ENCODE results near the gene CETP.

CETP gene

DNA sequence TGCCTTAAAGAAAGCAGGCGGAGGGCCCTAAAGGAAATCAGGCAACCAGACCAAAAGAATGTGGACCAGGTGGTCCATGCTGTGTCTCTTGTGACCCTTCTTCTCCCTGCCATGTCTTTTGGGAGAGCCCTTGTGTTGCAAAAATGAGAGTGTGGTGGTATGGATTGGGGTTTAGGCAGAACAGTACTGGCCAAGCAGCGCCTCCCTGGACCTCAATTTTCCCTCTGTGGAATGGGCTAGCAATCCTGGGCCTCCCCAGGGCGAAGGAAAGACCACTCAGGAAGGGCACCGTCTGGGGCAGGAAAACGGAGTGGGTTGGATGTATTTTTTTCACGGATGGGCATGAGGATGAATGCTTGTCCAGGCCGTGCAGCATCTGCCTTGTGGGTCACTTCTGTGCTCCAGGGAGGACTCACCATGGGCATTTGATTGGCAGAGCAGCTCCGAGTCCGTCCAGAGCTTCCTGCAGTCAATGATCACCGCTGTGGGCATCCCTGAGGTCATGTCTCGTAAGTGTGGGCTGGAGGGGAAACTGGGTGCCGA lies 20.1 kb downstream of the CETP start:
- TF ChIP-seq, protein P1, sequence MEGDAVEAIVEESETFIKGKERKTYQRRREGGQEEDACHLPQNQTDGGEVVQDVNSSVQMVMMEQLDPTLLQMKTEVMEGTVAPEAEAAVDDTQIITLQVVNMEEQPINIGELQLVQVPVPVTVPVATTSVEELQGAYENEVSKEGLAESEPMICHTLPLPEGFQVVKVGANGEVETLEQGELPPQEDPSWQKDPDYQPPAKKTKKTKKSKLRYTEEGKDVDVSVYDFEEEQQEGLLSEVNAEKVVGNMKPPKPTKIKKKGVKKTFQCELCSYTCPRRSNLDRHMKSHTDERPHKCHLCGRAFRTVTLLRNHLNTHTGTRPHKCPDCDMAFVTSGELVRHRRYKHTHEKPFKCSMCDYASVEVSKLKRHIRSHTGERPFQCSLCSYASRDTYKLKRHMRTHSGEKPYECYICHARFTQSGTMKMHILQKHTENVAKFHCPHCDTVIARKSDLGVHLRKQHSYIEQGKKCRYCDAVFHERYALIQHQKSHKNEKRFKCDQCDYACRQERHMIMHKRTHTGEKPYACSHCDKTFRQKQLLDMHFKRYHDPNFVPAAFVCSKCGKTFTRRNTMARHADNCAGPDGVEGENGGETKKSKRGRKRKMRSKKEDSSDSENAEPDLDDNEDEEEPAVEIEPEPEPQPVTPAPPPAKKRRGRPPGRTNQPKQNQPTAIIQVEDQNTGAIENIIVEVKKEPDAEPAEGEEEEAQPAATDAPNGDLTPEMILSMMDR (IDR thresholded peaks at IDR 0.05; ENCODE audit: control insufficient read depth, insufficient read depth, low read depth, low read length, missing control alignments) = no peak
- H3K4me3 ChIP-seq (ENCODE audit: control insufficient read depth, low read depth, low read length) = no peak overlapping the region
- DNase-seq (ENCODE audit: low read depth) = no peak

DNA sequence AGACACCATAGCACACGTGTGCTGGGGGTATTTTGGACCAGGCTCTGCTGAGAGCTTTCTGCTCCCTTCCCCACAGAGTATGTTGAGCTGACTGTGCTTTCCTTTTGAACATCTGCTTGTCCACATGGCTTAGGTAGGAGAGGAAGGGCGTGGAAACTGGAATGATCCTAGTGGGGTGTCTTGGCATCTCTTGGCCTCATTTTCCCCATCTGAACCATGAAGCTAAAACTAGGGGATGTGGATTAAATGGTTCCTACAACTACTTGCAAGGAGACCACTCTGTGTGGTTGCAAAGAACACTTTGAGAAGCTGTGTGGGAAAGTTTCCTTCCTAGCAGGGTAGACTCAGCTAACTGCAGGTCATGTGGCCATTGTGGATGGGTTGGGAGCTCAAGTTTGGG lies 20.9 kb downstream of the CETP start:
- no peak overlapping the region for H3K4me3 ChIP-seq (ENCODE audit: control insufficient read depth, low read depth, low read length)
- DNase-seq (ENCODE audit: low read depth) = no peak
- TF ChIP-seq, protein P1 (IDR thresholded peaks at IDR 0.05; ENCODE audit: control insufficient read depth, insufficient read depth, low read depth, low read length, missing control alignments) = no peak

DNA sequence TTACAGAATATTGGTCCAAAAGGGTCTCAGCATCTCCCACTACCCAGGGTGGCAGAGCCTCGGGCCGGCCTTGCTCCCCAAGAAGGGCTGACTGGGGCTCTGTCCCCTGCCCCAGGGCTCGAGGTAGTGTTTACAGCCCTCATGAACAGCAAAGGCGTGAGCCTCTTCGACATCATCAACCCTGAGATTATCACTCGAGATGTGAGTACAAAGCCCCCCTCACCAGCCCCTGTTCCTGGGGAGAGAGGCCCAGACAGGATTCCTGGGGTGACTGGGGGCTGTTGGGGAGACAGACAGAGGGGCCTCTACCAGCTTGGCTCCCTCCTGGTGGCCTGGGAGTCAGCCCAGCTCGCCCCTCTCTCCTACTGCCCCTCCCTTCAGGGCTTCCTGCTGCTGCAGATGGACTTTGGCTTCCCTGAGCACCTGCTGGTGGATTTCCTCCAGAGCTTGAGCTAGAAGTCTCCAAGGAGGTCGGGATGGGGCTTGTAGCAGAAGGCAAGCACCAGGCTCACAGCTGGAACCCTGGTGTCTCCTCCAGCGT lies 21.5 kb downstream of the CETP start:
- DNase-seq (ENCODE audit: low read depth) = no peak
- TF ChIP-seq, protein P1 (IDR thresholded peaks at IDR 0.05; ENCODE audit: control insufficient read depth, insufficient read depth, low read depth, low read length, missing control alignments) = no peak

DNA sequence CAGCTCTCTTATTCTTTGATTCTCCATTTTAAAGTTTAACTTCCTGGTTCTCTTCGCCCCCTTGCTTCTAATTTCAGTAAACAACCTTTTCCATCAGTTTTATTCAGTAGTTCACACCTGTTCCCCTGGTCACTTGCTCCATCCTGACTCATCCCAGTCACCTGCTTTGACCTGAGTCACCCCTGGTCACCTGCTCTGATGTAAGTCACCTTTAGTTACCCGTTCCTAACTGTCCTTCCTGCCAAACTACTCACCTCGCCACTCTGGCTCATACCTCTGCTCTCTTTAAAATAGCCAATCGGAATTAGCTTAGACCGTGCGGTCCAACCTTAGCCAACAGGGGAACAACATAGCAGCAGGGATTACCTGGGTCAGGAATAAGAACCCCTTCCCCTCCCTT lies 22.9 kb downstream of the CETP start:
- no peak for DNase-seq (ENCODE audit: low read depth)
- no peak overlapping the region for H3K4me3 ChIP-seq (ENCODE audit: control insufficient read depth, low read depth, low read length)
- TF ChIP-seq, protein P1 (IDR thresholded peaks at IDR 0.05; ENCODE audit: control insufficient read depth, insufficient read depth, low read depth, low read length, missing control alignments) = no peak

More for the DNA sequence above, 21.5 kb downstream of the CETP start:
- H3K4me3 ChIP-seq (ENCODE audit: control insufficient read depth, low read depth, low read length) = no peak overlapping the region

DNA sequence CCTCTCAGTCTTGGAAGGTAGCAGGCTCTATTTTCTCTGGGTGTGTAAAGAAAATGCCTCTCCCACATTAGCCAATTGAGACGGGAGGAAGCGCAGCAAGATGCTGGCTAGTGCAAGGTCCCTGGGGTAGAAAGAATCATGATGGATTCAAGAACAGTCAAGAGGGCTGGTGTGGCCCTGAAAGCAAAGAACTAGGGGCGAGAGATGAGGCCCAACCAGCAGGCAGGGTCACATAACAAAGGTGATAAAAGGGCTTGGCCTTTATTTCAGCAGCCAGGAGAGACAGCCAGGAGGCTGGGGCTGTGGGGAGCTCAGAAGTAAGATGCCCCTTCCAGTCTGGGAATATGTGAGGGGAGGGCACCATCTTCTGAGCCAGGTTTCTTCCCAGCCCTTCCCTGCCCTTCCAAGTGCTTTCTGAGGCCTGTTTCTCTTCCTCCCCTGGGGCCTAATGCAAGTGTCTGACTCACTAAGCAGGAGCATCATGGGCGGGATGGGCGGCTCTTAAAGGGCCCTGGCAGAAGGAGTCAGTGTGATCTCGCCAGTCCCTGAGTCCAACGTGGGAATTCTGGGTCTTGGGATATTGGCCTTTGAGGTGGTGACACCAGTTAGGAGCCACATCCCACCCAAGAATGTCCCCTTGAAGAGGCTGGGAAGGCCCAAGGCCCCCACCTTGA lies 23.7 kb downstream of the CETP start:
- peak; percentile 54 for DNase-seq (ENCODE audit: low read depth)
- TF ChIP-seq, protein P1 (IDR thresholded peaks at IDR 0.05; ENCODE audit: control insufficient read depth, insufficient read depth, low read depth, low read length, missing control alignments) = no peak
- H3K4me3 ChIP-seq (ENCODE audit: control insufficient read depth, low read depth, low read length) = no peak overlapping the region

DNA sequence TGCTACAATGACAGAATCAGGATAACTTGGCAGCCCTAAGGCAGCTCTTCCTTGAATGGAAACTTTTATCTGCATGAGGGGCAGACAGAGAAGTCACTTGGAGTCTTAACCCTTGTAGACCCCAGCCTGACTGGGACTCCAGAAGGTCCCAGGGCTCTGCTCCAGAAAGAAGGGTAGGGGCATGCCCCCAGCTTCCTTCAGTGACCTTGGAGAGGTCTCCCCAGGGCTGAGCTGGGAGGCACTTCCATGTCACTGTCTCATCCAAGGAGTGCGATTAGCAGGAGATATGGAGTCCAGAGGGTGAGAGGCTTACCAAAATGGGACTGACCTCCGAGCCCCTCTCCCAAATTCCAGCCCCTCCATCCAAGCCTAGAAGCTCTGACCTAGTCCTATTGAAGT lies 24.2 kb downstream of the CETP start:
- TF ChIP-seq, protein P1 (IDR thresholded peaks at IDR 0.05; ENCODE audit: control insufficient read depth, insufficient read depth, low read depth, low read length, missing control alignments) = no peak

More for the DNA sequence above, 24.2 kb downstream of the CETP start:
- DNase-seq (ENCODE audit: low read depth) = no peak
- no peak overlapping the region for H3K4me3 ChIP-seq (ENCODE audit: control insufficient read depth, low read depth, low read length)
